Suprapubic skin (tissue), 4 donors: ENCODE data around the gene PHKB. TPM values are rescaled to one million over a fixed set of nuclear protein-coding genes. Genes with fewer than 3 reads are reported as not detected.
"Not testable (repeated sequence)": the region's sequence is repeated elsewhere in the genome, so short reads cannot be mapped to it uniquely, and the experiment has no call there.

Source experiments
- DNase-seq, 2 donors: peaks; one replicate each; pipeline ENCODE4 v3.0.0-alpha.2; 2019; ENCODE audit warnings: low spot score in 2 of 2
- H3K27ac ChIP-seq: fragments of 200-600 bp; sonication (generic); one replicate; pipeline ENCODE4 v1.5.1; 2019
- H3K27me3 ChIP-seq: fragments of 200-600 bp; sonication (generic); one replicate; pipeline ENCODE4 v1.5.1; 2019
- H3K36me3 ChIP-seq: fragments of 200-600 bp; sonication (generic); one replicate; pipeline ENCODE4 v1.5.1; 2019
- H3K4me1 ChIP-seq: fragments of 200-600 bp; sonication (generic); one replicate; pipeline ENCODE4 v1.5.1; 2019
- H3K4me3 ChIP-seq: fragments of 200-600 bp; sonication (generic); one replicate; pipeline ENCODE4 v1.5.1; 2019; ENCODE audit warnings: mild to moderate bottlenecking
- H3K9me3 ChIP-seq: fragments of 200-600 bp; sonication (generic); one replicate; pipeline ENCODE4 v1.5.1; 2019
- EP300 ChIP-seq: sonication (generic); formaldehyde crosslinking; IDR thresholded peaks from one replicate; pipeline ENCODE4 v1.6.1; 2017; ENCODE audit warnings: antibody characterized with exemption
- POLR2A ChIP-seq, 2 donors: fragments of 450-650 bp; IDR thresholded peaks; one replicate each; pipeline ENCODE4 v1.6.1; 2017; ENCODE audit warnings: antibody characterized with exemption in 2 of 2, mild to moderate bottlenecking in 2 of 2, moderate library complexity in 2 of 2
- POLR2AphosphoS5 ChIP-seq, 3 donors: sonication (generic); formaldehyde crosslinking; IDR thresholded peaks; one replicate each; pipeline ENCODE4 v1.6.1; 2017; ENCODE audit warnings: antibody characterized with exemption in 3 of 3
- WGBS: methylation state at CpG from one replicate; pipeline ENCODE4 v1.1.5; 2018; 5-methylcytosine and 5-hydroxymethylcytosine counted together
- total RNA-seq, 4 donors: library from RNA; depleted of rRNA; stranded (reverse); fragments of >200 nt; gene quantifications; one replicate each; pipeline ENCODE4 v1.1.0, GENCODE V29; 2016
- TF ChIP-seq, protein P1 (sequence below), 2 donors: fragments of 200-600 bp in 1 of 2; fragments of 450-650 bp in 1 of 2; sonication (generic) in 1 of 2; IDR thresholded peaks; one replicate each; pipeline ENCODE4 v1.5.1; 2016 to 2019; ENCODE audit warnings: antibody characterized with exemption in 2 of 2, mild to moderate bottlenecking in 1 of 2, moderate library complexity in 1 of 2

PHKB gene
- total RNA-seq, 4 donors from 2014 or later = 28.7 to 92.9 (median 43.1) TPM

DNA sequence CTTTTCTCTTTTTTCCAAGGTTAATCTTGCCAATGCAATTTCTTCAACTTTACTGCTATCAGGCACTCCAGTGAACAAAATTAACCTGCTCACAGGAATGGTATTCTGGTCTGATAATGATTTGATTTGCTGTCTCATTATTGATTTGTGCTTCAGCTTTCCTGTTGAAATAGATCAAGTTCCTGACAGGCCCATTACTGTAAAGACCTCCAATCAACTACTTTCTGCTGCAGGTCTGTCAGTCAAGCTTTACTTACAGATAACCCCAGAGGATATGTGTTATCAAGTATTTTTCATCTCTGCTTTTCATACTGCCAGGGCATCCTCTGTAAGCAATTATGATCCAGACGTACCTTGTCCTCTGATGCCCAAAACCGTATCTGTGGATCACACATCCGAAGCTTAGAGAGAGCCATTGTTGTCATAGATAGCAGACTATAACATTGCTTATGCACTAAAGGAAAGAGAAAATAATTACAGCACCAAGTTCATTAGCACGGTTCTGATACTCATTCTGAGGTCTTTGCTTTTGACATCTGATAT lies 215.6 kb downstream of the PHKB start:
- Histone ChIP-seq H3K9me3 (no peaks in the 10 kb centered on the region), H3K27me3 (no peaks in the 10 kb centered on the region), H3K27ac (no peak overlapping the region), H3K4me1 (no peaks in the 10 kb centered on the region), H3K36me3 (peaks cover 38% of the 10 kb centered on the region), H3K4me3 (no peak overlapping the region)
- no peak for DNase-seq
- TF ChIP-seq POLR2AphosphoS5 (IDR thresholded peaks at IDR 0.05) (no peak), EP300 (no peak), POLR2A (IDR thresholded peaks at IDR 0.05) (no peak)
- TF ChIP-seq, protein P1, sequence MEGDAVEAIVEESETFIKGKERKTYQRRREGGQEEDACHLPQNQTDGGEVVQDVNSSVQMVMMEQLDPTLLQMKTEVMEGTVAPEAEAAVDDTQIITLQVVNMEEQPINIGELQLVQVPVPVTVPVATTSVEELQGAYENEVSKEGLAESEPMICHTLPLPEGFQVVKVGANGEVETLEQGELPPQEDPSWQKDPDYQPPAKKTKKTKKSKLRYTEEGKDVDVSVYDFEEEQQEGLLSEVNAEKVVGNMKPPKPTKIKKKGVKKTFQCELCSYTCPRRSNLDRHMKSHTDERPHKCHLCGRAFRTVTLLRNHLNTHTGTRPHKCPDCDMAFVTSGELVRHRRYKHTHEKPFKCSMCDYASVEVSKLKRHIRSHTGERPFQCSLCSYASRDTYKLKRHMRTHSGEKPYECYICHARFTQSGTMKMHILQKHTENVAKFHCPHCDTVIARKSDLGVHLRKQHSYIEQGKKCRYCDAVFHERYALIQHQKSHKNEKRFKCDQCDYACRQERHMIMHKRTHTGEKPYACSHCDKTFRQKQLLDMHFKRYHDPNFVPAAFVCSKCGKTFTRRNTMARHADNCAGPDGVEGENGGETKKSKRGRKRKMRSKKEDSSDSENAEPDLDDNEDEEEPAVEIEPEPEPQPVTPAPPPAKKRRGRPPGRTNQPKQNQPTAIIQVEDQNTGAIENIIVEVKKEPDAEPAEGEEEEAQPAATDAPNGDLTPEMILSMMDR (IDR thresholded peaks at IDR 0.05) = no peak
- WGBS = 88% methylated on average over 4 of the region's 4 CpGs

DNA sequence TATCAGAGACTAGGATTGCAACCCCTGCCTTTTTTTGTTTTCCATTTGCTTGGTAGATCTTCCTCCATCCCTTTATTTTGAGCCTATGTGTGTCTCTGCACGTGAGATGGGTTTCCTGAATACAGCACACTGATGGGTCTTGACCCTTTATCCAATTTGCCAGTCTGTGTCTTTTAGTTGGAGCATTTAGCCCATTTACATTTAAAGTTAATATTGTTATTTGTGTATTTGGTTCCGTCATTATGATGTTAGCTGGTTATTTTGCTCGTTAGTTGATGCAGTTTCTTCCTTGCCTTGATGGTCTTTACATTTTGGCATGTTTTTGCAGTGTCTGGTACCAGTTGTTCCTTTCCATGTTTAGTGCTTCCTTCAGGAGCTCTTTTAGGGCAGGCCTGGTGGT lies 220.4 kb downstream of the PHKB start:
- 98% methylated on average over 3 of the region's 3 CpGs for WGBS

DNA sequence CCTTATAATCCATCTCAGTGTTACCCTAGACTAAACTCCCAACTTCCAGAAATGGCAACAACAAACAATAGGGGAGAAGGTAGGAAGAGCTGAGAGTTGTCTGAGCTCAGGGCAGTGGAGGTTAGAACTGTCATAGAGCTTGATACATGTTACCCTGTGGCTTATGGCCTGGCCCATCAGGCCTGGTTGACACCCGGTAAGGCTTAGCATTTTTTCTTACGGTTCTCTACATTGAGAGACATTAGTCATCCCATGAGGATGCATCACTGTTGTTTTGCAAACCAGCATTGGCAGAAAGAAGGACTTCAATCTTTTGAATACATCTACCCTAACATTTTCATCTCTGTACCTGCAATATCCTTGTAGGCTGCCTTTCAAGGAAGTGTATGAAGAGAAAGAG lies 226.6 kb downstream of the PHKB start:
- Histone ChIP-seq H3K9me3 (no peaks in the 10 kb centered on the region), H3K4me3 (no peak overlapping the region), H3K4me1 (no peaks in the 10 kb centered on the region), H3K36me3 (peaks cover 73% of the 10 kb centered on the region), H3K27ac (no peak overlapping the region), H3K27me3 (no peaks in the 10 kb centered on the region)
- no peak for DNase-seq
- TF ChIP-seq POLR2AphosphoS5 (IDR thresholded peaks at IDR 0.05) (no peak), POLR2A (IDR thresholded peaks at IDR 0.05) (no peak)
- WGBS = 80% methylated on average over 2 of the region's 2 CpGs

More for the DNA sequence above, 220.4 kb downstream of the PHKB start:
- H3K4me3 ChIP-seq, H3K4me1 ChIP-seq, H3K9me3 ChIP-seq, H3K27me3 ChIP-seq, DNase-seq, H3K27ac ChIP-seq: not testable (repeated sequence)
- H3K36me3 ChIP-seq = peaks cover 38% of the 10 kb centered on the region

- Histone ChIP-seq H3K27ac (no peak overlapping the region), H3K4me1 (no peaks in the 10 kb centered on the region), H3K4me3 (no peak overlapping the region), H3K9me3 (no peaks in the 10 kb centered on the region), H3K36me3 (peaks cover 96% of the 10 kb centered on the region), H3K27me3 (no peaks in the 10 kb centered on the region)
- no peak for TF ChIP-seq EP300
- no peak for TF ChIP-seq POLR2AphosphoS5 (IDR thresholded peaks at IDR 0.05)
- no peak for TF ChIP-seq POLR2A (IDR thresholded peaks at IDR 0.05)
- TF ChIP-seq, protein P1 (IDR thresholded peaks at IDR 0.05) = no peak
- 94% methylated on average over 9 of the region's 9 CpGs for WGBS
- no peak for DNase-seq
Measured at GRCh38 chr16:47693226-47693625, 232.1 kb downstream of the PHKB start.

- no peaks in the 10 kb centered on the region for H3K9me3 ChIP-seq
- TF ChIP-seq POLR2A (IDR thresholded peaks at IDR 0.05) = no peak
- no peak for TF ChIP-seq EP300
- TF ChIP-seq, protein P1 (IDR thresholded peaks at IDR 0.05) = no peak
- TF ChIP-seq POLR2AphosphoS5 (IDR thresholded peaks at IDR 0.05) = no peak
- DNase-seq = no peak
- no peak overlapping the region for H3K4me3 ChIP-seq
- H3K4me1 ChIP-seq = no peaks in the 10 kb centered on the region
- H3K36me3 ChIP-seq = peaks cover 94% of the 10 kb centered on the region
- no peaks in the 10 kb centered on the region for H3K27me3 ChIP-seq
- 88% methylated on average over 3 of the region's 3 CpGs for WGBS
- no peak overlapping the region for H3K27ac ChIP-seq
Measured at GRCh38 chr16:47694543-47694942, 233.4 kb downstream of the PHKB start.

DNA sequence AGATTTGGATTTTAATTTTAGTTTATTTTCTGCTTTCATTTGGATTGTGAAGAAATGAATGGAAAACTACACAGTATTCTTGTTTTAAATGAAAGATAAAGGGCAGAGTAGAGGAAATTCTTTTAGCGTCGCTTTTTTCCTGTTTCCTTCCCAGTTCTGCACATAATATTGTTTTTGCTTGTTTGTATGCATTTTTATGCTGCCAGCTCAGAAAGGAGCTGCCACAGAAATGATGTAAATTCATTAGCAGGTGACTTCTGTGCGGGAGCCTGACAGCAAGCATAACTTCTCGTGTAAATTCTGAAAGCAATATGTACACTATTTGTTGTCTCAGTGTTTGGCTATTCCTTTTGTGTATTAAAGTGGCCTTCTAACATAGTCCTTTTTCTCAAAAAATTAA lies 234.6 kb downstream of the PHKB start:
- no peaks in the 10 kb centered on the region for H3K9me3 ChIP-seq
- H3K36me3 ChIP-seq = peaks cover 88% of the 10 kb centered on the region
- no peak for DNase-seq
- no peak overlapping the region for H3K4me3 ChIP-seq
- no peak overlapping the region for H3K27ac ChIP-seq
- H3K27me3 ChIP-seq = no peaks in the 10 kb centered on the region
- H3K4me1 ChIP-seq = no peaks in the 10 kb centered on the region
- whole genome bisulfite sequencing = 94% methylated on average over 4 of the region's 4 CpGs
- no peak for TF ChIP-seq POLR2AphosphoS5 (IDR thresholded peaks at IDR 0.05)
- TF ChIP-seq EP300 = no peak
- no peak for TF ChIP-seq POLR2A (IDR thresholded peaks at IDR 0.05)
- TF ChIP-seq, protein P1 (IDR thresholded peaks at IDR 0.05) = no peak
